ENCODE measurements around the gene RBBP8.

Gene RBBP8

GRCh38 chr18:22935431-22935830 is 2.3 kb downstream of the RBBP8 start:
- no peak overlapping the region for H3K4me3 ChIP-seq (ENCODE audit: low read depth, low read length)
- TF ChIP-seq CTCF (IDR thresholded peaks at IDR 0.05; ENCODE audit: low read depth, low read length) = no peak
- in situ Hi-C loops (cut with HindIII; ENCODE audit: low sequenced_read_pairs) = no loop called here
- no peak for DNase-seq (ENCODE audit: low read depth, low spot score)

GRCh38 chr18:22936515-22936914 is 3.4 kb downstream of the RBBP8 start:
- no peak overlapping the region for H3K4me3 ChIP-seq (ENCODE audit: low read depth, low read length)

GRCh38 chr18:22939649-22940048 is 6.5 kb downstream of the RBBP8 start:
- no peak overlapping the region for H3K4me3 ChIP-seq (ENCODE audit: low read depth, low read length)
- in situ Hi-C loops (cut with HindIII; ENCODE audit: low sequenced_read_pairs) = no loop called here
- no peak for DNase-seq (ENCODE audit: low read depth, low spot score)
- TF ChIP-seq CTCF (IDR thresholded peaks at IDR 0.05; ENCODE audit: low read depth, low read length) = no peak

More at GRCh38 chr18:22936515-22936914, 3.4 kb downstream of the RBBP8 start:
- TF ChIP-seq CTCF (IDR thresholded peaks at IDR 0.05; ENCODE audit: low read depth, low read length) = no peak
- no peak for DNase-seq (ENCODE audit: low read depth, low spot score)
- in situ Hi-C loops (cut with HindIII; ENCODE audit: low sequenced_read_pairs) = no loop called here

- in situ Hi-C loops (cut with HindIII; ENCODE audit: low sequenced_read_pairs) = no loop called here
- no peak overlapping the region for H3K4me3 ChIP-seq (ENCODE audit: low read depth, low read length)
- no peak for DNase-seq (ENCODE audit: low read depth, low spot score)
- TF ChIP-seq CTCF (IDR thresholded peaks at IDR 0.05; ENCODE audit: low read depth, low read length) = no peak
Measured at GRCh38 chr18:22943847-22944246, 10.7 kb downstream of the RBBP8 start.

GRCh38 chr18:22946217-22946616 is 13.1 kb downstream of the RBBP8 start:
- DNase-seq (ENCODE audit: low read depth, low spot score) = no peak
- H3K4me3 ChIP-seq (ENCODE audit: low read depth, low read length) = no peak overlapping the region
- in situ Hi-C loops (cut with HindIII; ENCODE audit: low sequenced_read_pairs) = no loop called here
- TF ChIP-seq CTCF (IDR thresholded peaks at IDR 0.05; ENCODE audit: low read depth, low read length) = no peak

GRCh38 chr18:22946846-22947245 is 13.7 kb downstream of the RBBP8 start:
- DNase-seq (ENCODE audit: low read depth, low spot score) = no peak
- H3K4me3 ChIP-seq (ENCODE audit: low read depth, low read length) = no peak overlapping the region
- in situ Hi-C loops (cut with HindIII; ENCODE audit: low sequenced_read_pairs) = no loop called here
- no peak for TF ChIP-seq CTCF (IDR thresholded peaks at IDR 0.05; ENCODE audit: low read depth, low read length)

- in situ Hi-C loops (cut with HindIII; ENCODE audit: low sequenced_read_pairs) = no loop called here
- no peak for TF ChIP-seq CTCF (IDR thresholded peaks at IDR 0.05; ENCODE audit: low read depth, low read length)
- DNase-seq (ENCODE audit: low read depth, low spot score) = no peak
Measured at GRCh38 chr18:22951823-22952222, 18.7 kb downstream of the RBBP8 start.

More at GRCh38 chr18:22951823-22952222, 18.7 kb downstream of the RBBP8 start:
- H3K4me3 ChIP-seq (ENCODE audit: low read depth, low read length) = no peak overlapping the region
